NCI-H2081 (cell line): Measurements from ENCODE around the gene PRKAG3.

Experiments
- DNase-seq, 2 experiments: peaks; one replicate each; lab custom pipeline; 2025; lab: John Stamatoyannopoulos, UW

PRKAG3 gene

GRCh38 chr2:218814540-218815243 lies 16.9 kb downstream of the PRKAG3 start:
- no peak for DNase-seq

- DNase-seq = no peak
These were observed 17.7 kb downstream of the PRKAG3 start for GRCh38 chr2:218813771-218814460.

GRCh38 chr2:218812861-218813260 lies 18.7 kb downstream of the PRKAG3 start:
- DNase-seq = no peak

DNA sequence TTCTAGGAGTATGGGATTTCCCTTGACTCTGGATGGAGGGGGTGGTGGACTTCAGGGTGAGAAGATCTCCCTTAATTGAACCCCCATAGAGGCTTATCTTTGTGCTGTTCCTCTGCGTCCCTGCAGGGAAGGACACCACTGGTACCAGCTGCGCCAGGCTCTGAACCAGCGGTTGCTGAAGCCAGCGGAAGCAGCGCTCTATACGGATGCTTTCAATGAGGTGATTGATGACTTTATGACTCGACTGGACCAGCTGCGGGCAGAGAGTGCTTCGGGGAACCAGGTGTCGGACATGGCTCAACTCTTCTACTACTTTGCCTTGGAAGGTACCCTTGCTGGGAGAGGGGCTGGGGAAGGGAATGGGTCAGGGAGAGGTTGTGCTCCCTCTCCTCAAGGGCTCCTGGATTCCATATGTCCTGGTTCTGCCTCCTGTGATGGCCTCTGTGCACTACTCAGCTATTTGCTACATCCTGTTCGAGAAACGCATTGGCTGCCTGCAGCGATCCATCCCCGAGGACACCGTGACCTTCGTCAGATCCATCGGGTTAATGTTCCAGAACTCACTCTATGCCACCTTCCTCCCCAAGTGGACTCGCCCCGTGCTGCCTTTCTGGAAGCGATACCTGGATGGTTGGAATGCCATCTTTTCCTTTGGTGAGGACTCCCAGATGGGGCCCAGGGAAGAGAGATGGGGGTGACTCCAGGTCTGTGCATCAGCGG lies 19.3 kb downstream of the PRKAG3 start:
- DNase-seq = no peak

GRCh38 chr2:218811382-218811781 lies 20.2 kb downstream of the PRKAG3 start:
- DNase-seq = no peak

- DNase-seq = no peak
These were observed 21.3 kb downstream of the PRKAG3 start for GRCh38 chr2:218810256-218810655.

- DNase-seq = no peak
These were observed 22.1 kb downstream of the PRKAG3 start for GRCh38 chr2:218809515-218809914.

GRCh38 chr2:218807626-218808025 lies 24.0 kb downstream of the PRKAG3 start:
- no peak for DNase-seq

- no peak for DNase-seq
These were observed 25.1 kb downstream of the PRKAG3 start for GRCh38 chr2:218806346-218806978.

GRCh38 chr2:218805627-218806026 lies 26.0 kb downstream of the PRKAG3 start:
- no peak for DNase-seq

DNA sequence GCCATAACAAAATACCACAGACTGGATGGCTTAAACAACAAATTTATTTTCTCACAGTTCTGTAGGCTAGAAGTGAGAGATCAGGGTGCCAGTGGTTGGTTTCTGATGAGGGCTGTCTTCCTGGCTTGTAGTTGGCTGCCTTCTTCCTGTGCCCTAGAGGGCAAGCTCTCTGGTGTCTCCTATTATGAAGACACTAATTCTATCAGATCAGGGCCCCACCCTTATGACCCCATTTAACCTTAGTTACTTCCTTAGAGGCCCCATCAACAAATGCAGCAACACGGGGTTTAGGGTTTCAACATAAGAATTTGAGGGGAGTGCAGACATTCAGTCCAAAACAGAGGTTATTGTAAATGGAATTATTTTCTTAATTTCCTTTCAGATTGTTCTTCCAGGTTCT lies 26.8 kb downstream of the PRKAG3 start:
- DNase-seq = no peak

DNA sequence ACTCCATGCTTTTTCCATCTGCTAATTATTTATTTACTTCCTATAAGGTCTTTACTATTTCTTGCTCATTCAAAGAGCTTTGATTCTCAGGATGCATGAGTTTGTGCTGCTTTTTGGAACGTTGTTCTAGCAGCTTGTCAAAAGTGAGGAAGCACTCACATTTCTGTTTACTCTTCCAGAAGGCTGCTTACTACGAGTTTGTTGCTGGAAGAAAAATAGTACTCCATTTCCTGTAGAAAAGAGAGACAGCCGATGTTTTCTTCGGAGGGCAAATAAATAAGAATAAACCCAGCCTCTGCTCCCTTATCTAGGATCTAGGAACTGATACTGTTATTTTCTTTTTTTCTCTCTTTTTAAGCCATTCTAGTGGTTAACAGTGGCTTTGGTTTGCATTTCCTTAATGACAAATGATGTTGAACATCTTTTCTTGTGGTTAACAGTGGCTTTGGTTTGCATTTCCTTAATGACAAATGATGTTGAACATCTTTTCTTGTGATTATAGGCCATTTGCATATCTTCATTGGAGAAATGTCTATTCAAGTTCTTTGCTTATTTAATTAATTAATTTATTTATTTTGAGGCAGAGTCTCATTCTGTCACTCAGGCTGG lies 29.1 kb downstream of the PRKAG3 start:
- DNase-seq = no peak

GRCh38 chr2:218799990-218800389 lies 31.6 kb downstream of the PRKAG3 start:
- DNase-seq = no peak

DNA sequence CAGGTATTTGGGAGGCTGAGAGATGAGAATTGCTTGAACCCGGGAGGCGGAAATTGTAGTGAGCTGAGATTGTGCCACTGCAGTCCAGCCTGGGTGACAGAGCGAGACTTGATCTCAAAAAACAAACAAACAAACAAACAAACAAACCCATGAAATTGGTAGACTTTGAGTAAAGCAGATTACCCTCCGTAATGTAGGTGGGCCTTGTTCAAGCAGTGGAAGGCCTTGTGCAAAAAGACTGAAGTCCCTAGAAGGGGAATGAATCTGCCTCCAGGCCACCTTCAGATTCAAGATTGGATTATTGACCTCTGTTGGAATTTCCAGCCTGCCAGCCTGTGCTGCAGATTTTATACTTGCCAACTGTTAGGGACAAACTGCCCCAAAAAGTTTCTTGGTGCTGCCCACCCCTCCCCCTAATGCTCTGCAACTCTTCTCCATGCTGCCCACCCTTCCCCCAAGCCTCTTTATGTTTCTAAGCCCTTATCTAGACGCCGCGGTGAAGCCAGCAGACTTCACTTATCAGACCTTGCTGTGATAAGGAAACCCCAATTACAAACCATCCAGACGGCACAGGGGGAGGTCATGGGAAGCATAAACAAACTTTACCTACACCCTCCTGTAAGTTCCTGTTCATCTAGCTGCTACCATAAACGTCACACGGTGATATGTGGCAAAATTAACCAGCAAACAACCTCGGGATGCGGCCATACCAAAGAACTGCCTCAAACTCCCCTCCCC lies 32.7 kb downstream of the PRKAG3 start:
- no peak for DNase-seq

DNA sequence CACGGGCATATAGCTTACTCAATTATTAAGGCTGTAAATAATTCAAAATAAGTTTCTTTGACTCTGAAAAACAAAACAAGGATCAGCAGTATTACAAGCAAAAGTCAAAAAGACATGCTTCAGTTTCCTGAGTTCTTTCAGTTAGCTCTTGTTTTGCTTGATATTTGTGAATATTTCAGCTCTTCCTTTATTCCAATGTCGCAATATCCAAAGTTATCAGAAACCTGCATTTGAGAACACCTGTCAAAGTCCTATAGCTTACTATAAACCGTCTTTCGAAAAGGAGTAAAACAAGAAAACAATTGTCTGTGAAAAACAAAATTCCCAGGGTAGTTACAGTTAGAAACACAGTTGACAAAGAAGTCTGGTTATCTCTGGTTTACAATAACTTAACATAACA lies 34.9 kb downstream of the PRKAG3 start:
- DNase-seq = no peak

GRCh38 chr2:218792433-218792832 lies 39.2 kb downstream of the PRKAG3 start:
- DNase-seq = no peak

DNA sequence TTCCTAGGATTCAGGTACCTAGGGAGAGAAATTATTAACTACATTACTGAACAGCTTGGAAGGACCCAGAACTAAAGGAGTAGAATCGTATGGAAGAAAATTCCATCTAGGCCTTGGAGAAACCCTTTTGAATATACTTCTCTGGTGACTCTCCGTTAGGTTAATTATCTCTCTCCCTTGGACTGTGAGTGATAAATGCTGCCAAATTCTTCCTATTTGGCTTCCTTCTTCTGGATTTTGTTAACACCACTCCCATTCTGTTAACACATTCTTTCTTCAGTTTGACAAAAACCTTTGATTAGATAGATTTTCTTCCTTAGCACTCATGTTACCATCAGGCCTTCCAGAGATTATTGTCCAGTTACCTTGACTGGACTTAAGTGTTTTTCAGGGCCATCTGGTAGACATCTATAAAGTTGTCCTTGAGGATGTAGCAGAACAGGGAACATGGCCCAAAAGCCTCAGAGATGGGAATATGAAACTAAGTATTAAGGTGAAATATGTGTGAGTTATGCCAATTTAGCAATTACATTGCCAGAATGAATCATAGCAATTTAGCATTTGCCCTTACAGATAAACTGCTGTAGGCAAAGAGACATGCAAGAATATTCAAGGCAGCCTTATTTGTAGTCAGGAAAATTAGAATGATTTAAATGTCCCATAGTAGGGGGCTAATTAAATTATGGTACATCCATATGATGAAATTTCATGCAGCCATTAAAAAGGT lies 42.9 kb downstream of the PRKAG3 start:
- DNase-seq = no peak

DNA sequence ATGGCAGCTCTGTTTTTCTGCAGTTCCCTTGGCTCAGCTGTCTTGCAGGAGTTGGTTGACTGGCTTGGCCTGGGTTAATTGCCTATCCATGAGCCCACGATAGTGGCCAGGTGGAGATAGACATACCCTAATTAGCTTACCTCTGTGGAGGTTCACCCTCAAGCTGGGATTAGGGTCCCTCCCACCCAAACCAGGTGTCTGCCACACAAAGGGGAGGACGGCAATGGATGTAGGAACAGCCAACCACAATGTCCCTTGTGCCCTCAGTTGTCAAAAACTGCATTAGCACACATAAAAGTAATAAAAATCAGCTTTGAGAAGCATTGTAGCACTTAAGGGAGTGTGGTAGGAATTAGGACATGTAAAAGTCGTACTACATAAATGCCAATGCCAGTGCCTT lies 45.5 kb downstream of the PRKAG3 start:
- DNase-seq = no peak

GRCh38 chr2:218785103-218785502 lies 46.5 kb downstream of the PRKAG3 start:
- no peak for DNase-seq

- no peak for DNase-seq
These were observed 47.9 kb downstream of the PRKAG3 start for GRCh38 chr2:218783688-218784087.

- DNase-seq = no peak
These were observed 49.1 kb downstream of the PRKAG3 start for GRCh38 chr2:218782528-218782844.
